ENCODE results near the gene SPTSSB.

DNA sequence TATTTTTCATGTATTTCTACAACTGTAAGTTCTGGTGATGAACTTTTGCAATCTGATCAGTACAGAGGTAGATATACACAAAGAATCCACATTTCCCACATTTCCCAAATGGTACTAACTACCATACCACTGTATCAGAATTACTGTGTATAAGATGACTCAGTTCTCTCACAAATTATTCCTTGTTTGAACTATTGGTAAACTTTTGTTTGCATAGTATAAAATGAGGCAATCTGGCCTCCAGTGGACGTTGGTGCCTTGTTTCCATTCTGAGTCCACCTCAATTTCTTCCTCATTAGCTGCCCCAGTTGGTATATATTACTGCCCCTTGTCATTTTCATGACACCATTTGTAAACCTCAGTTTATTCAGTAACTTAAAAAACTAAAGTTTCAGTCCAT lies 38.5 kb downstream of the SPTSSB start:
- TF ChIP-seq, protein P1, sequence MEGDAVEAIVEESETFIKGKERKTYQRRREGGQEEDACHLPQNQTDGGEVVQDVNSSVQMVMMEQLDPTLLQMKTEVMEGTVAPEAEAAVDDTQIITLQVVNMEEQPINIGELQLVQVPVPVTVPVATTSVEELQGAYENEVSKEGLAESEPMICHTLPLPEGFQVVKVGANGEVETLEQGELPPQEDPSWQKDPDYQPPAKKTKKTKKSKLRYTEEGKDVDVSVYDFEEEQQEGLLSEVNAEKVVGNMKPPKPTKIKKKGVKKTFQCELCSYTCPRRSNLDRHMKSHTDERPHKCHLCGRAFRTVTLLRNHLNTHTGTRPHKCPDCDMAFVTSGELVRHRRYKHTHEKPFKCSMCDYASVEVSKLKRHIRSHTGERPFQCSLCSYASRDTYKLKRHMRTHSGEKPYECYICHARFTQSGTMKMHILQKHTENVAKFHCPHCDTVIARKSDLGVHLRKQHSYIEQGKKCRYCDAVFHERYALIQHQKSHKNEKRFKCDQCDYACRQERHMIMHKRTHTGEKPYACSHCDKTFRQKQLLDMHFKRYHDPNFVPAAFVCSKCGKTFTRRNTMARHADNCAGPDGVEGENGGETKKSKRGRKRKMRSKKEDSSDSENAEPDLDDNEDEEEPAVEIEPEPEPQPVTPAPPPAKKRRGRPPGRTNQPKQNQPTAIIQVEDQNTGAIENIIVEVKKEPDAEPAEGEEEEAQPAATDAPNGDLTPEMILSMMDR (conservative IDR thresholded peaks at IDR 0.05 in 1 of 2, IDR thresholded peaks at IDR 0.05 in 1 of 2; ENCODE audit: extremely low read depth in 1 of 2, insufficient read depth in 1 of 2, low read depth in 1 of 2, low read length in 2 of 2): no peak
- TF ChIP-seq EZH2 (IDR thresholded peaks at IDR 0.05; ENCODE audit: borderline replicate concordance, low read length): no peak

All from mammary epithelial cell (primary cell).